Endothelial cell (in vitro differentiated cells): Measurements from ENCODE around the gene BARX1. TPM values are rescaled to one million over a fixed set of nuclear protein-coding genes. Genes with fewer than 3 reads are reported as not detected.

Source experiments
- DNase-seq: peaks from one replicate; pipeline ENCODE4 v3.0.0; 2021; ENCODE audit warnings: low spot score
- H3K27ac Mint-ChIP-seq: one replicate; pipeline ENCODE4 v1.8.0; 2021; ENCODE audit warnings: mixed read lengths, inconsistent platforms; ENCODE audit not compliant: unreplicated experiment
- H3K27me3 Mint-ChIP-seq: one replicate; pipeline ENCODE4 v1.8.0; 2021; ENCODE audit warnings: mild to moderate bottlenecking, moderate library complexity, mixed read lengths, inconsistent platforms; ENCODE audit not compliant: unreplicated experiment
- H3K36me3 Mint-ChIP-seq: one replicate; pipeline ENCODE4 v1.8.0; 2021; ENCODE audit warnings: mild to moderate bottlenecking, low read depth, mixed read lengths, inconsistent platforms; ENCODE audit not compliant: unreplicated experiment
- H3K4me1 Mint-ChIP-seq: one replicate; pipeline ENCODE4 v1.8.0; 2021; ENCODE audit warnings: mild to moderate bottlenecking, mixed read lengths, inconsistent platforms; ENCODE audit not compliant: unreplicated experiment
- H3K4me3 Mint-ChIP-seq: one replicate; pipeline ENCODE4 v1.8.0; 2021; ENCODE audit warnings: mild to moderate bottlenecking, mixed read lengths, inconsistent platforms; ENCODE audit not compliant: unreplicated experiment
- H3K9me3 Mint-ChIP-seq: one replicate; pipeline ENCODE4 v1.8.0; 2021; ENCODE audit warnings: mixed read lengths, inconsistent platforms; ENCODE audit not compliant: unreplicated experiment
- CTCF ChIP-seq: fragments of 200-600 bp; sonication (generic); IDR thresholded peaks from one replicate; pipeline ENCODE4 v1.5.0; 2021; ENCODE audit warnings: antibody characterized with exemption; ENCODE audit not compliant: unreplicated experiment
- total RNA-seq: library from RNA; stranded (reverse); fragmentation: NEBNext Ultra II Directional; extraction: Animal tissue kit (Norgen Biotek cat#: 25700); gene quantifications from one replicate; pipeline ENCODE4 v1.2.1, GENCODE V29; 2021; ENCODE audit not compliant: unreplicated experiment

The BARX1 gene
- total RNA-seq, 1 donor from 2014 or later = 0.51 TPM

GRCh38 chr9:93937193-93937592, 18.0 kb downstream of the BARX1 start:
- H3K27me3 Mint-ChIP-seq = peaks cover 17% of the 10 kb centered on the region
- no peaks in the 10 kb centered on the region for H3K9me3 Mint-ChIP-seq
- peaks cover 2% of the 10 kb centered on the region for H3K4me1 Mint-ChIP-seq
- peaks cover 4% of the 10 kb centered on the region for H3K36me3 Mint-ChIP-seq
- TF ChIP-seq CTCF = no peak
- no peak for DNase-seq
- H3K27ac Mint-ChIP-seq = no peak overlapping the region
- no peak overlapping the region for H3K4me3 Mint-ChIP-seq

GRCh38 chr9:93931905-93932304, 23.2 kb downstream of the BARX1 start:
- Mint-ChIP-seq H3K4me1 (no peaks in the 10 kb centered on the region), H3K9me3 (no peaks in the 10 kb centered on the region), H3K4me3 (no peak overlapping the region), H3K36me3 (peaks cover 7% of the 10 kb centered on the region), H3K27ac (no peak overlapping the region), H3K27me3 (peaks cover 12% of the 10 kb centered on the region)
- no peak for DNase-seq
- no peak for TF ChIP-seq CTCF

GRCh38 chr9:93930070-93930469, 25.1 kb downstream of the BARX1 start:
- H3K36me3 Mint-ChIP-seq = peaks cover 4% of the 10 kb centered on the region

GRCh38 chr9:93929231-93929630, 25.9 kb downstream of the BARX1 start:
- no peak overlapping the region for H3K27ac Mint-ChIP-seq
- no peak for DNase-seq
- H3K27me3 Mint-ChIP-seq = peaks cover 13% of the 10 kb centered on the region
- no peaks in the 10 kb centered on the region for H3K9me3 Mint-ChIP-seq
- TF ChIP-seq CTCF = no peak
- H3K4me3 Mint-ChIP-seq = no peak overlapping the region
- peaks cover 4% of the 10 kb centered on the region for H3K36me3 Mint-ChIP-seq
- H3K4me1 Mint-ChIP-seq = no peaks in the 10 kb centered on the region

More at GRCh38 chr9:93930070-93930469, 25.1 kb downstream of the BARX1 start:
- Mint-ChIP-seq H3K4me3 (no peak overlapping the region), H3K27me3 (peaks cover 13% of the 10 kb centered on the region), H3K4me1 (no peaks in the 10 kb centered on the region), H3K27ac (no peak overlapping the region), H3K9me3 (no peaks in the 10 kb centered on the region)
- no peak for TF ChIP-seq CTCF
- no peak for DNase-seq

- Mint-ChIP-seq H3K9me3 (no peaks in the 10 kb centered on the region), H3K27me3 (peaks cover 7% of the 10 kb centered on the region), H3K36me3 (peaks cover 4% of the 10 kb centered on the region), H3K27ac (no peak overlapping the region), H3K4me1 (no peaks in the 10 kb centered on the region), H3K4me3 (no peak overlapping the region)
- no peak for TF ChIP-seq CTCF
- no peak for DNase-seq
Measured at GRCh38 chr9:93922535-93922934, 32.6 kb downstream of the BARX1 start.
